Lower leg skin (tissue), 3 donors: ENCODE data around the gene AKAP6.

Experiments
- CTCF ChIP-seq, 3 donors: fragments of 450-650 bp; IDR thresholded peaks; one replicate each; pipeline ENCODE4 v1.5.1; 2016; ENCODE audit warnings: antibody characterized with exemption in 3 of 3, mild to moderate bottlenecking in 3 of 3, moderate library complexity in 2 of 3
- POLR2A ChIP-seq, 2 donors: fragments of 450-650 bp; IDR thresholded peaks; one replicate each; pipeline ENCODE4 v1.6.1; 2016 to 2017; ENCODE audit warnings: antibody characterized with exemption in 2 of 2, mild to moderate bottlenecking in 1 of 2, moderate library complexity in 1 of 2

GRCh38 chr14:32813401-32813800 lies 484.3 kb downstream of the AKAP6 start:
- TF ChIP-seq CTCF (IDR thresholded peaks at IDR 0.05), result no peak
- TF ChIP-seq POLR2A (IDR thresholded peaks at IDR 0.05), result no peak
